ENCODE data around the gene EIF1AD.

The EIF1AD gene, protein sequence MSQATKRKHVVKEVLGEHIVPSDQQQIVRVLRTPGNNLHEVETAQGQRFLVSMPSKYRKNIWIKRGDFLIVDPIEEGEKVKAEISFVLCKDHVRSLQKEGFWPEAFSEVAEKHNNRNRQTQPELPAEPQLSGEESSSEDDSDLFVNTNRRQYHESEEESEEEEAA

DNA sequence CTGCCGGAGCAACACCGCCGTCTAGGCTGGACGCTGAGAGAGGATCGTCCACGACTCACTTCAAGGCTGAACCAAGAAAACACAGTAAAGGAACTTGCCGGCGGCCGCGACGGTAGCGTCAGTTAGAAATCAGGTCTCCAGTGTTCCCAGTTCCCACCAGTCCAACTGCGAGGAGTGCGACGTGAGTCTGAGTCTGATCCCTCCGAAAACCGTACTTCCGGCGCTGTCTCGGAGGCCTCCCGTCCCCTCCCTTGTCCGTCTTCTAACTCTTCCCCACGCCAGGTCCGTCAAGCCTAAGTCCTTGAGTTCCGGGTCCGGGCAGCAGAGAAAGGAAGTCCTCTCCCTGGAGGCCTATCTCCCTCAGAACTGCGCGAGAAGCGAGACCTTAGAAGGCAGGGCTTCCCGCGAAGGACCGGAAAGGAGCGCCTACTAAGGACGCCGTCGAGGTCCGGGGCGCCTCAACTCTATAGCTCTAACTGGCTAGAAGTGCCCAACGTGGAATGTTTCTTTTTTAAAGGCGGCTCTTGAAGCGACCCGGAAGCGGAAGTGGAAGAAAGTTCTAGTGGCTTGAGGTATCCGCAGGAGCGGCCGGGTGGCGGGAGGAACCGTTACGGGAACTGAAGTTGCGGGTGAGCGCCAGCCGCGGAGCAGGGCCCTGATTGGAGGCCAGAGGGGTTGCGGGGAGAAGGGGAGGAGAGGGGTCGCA, at the start of gene EIF1AD, which contains the start of gene BANF1:
EIF1AD (minus strand) TSS at position 216 of the 706 bp plus-strand sequence. CDS start 1,768 bp downstream, outside the sequence.
BANF1 (plus strand) TSS at position 562 of the 706 bp plus-strand sequence. CDS start 748 bp downstream, outside the sequence.
- no peak for TF ChIP-seq CTCF (IDR thresholded peaks at IDR 0.05; ENCODE audit: insufficient read depth, low read depth, low read length, missing control alignments)
- H3K4me3 ChIP-seq (ENCODE audit: low read depth, low read length), result peak within 1 kb of the TSS; percentile 88
- DNase-seq (ENCODE audit: low read depth), result peak; percentile 99

DNA sequence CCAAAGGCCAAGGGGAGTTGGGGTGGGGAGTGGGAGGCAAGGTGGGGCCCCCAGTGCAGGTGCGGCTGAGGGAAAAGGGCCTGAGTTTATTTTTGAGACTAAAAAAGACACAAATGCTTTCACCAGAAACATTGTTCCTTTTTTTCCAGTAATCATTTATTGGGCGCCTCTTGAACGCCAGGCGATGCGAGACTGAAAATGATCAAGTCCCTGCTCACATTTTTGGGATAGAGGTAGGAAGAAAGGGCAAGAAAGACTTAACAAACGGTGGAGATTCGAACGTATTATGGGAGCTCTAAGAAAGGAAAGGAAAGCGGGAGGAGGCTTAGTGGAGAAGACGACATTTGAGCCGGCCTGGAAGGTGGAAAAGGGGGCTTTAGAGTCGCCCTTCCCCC, 49.4 kb upstream of the EIF1AD start:
- no peak for TF ChIP-seq CTCF (IDR thresholded peaks at IDR 0.05; ENCODE audit: insufficient read depth, low read depth, low read length, missing control alignments)
- H3K4me3 ChIP-seq (ENCODE audit: low read depth, low read length), result peak overlapping the region; percentile 54
- no peak for DNase-seq (ENCODE audit: low read depth)

DNA sequence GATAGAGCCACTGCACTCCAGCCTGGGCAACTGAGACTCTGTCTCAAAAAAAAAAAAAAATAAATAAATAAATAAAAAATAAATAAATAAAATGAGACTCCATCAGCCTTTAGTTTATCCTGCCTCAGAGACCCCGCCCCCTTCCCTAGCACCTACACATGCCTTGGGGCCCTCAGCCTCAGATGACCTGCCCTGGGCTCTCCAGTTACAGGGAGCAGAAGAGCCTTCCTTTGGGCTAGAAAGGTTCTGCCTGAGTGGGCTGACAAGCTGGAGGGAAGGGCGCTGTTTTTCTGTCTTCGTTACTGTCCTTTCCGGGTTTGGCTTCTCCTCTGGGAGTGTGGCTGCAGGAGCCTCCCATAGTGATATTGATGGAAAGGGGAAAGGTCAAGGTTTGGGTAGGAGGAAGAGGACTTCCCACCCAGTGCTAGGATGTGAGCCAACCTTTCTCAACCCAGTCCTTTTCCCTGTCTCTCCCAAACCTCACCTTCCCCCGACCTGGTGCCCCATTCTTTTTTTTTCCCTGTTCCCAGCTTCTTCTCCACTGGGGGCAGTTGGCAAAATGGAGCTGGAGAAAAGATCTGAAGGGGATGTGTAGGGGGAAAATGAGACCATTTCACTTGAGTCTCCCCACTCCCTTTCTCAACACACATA, 48.7 kb upstream of the EIF1AD start:
- no peak overlapping the region for H3K4me3 ChIP-seq (ENCODE audit: low read depth, low read length)
- DNase-seq (ENCODE audit: low read depth), result no peak
- no peak for TF ChIP-seq CTCF (IDR thresholded peaks at IDR 0.05; ENCODE audit: insufficient read depth, low read depth, low read length, missing control alignments)

DNA sequence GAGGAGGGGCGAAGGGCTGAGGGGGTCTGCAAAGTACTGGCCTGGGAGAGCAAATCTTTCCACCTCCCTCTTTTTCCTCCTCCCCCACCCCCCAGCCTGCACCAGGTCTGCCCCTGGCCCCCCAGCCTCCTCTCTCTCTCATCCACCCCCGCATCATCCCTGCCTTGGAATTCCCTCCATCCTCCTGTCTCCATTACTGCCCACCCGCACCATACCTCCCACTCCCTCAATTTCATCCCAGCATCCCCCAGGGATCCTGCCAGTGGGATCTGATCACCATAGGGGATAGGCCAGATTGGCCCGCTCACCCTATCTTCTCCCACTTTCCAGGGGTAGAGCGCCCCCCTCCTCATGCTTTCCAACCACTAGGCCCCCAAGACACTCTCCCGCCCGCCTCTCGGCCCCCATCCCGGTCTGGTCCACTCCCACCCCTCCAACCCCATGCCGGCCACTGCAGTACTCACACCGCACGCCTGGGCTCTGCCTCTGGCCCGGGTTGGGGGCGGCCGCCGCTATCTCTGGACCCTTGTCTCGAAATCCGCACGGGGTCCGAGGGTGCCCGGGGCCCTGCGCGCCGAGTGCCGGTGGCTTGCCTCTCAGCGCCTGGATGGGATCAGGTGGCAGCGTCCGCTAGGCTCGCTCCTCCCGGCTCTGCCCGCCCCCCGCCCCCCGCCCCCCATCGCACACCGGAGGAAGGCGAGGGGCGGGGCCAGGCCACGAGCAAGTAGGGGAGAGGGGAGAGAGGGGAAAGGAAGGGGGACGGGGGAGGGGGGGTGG, 46.8 kb upstream of the EIF1AD start, which contains the start of gene GAL3ST3:
GAL3ST3 (minus strand) TSS at position 615 of the 777 bp plus-strand sequence. CDS start 3,746 bp downstream, outside the sequence.
- DNase-seq (ENCODE audit: low read depth), result no peak
- no peak within 1 kb of the TSS for H3K4me3 ChIP-seq (ENCODE audit: low read depth, low read length)
- TF ChIP-seq CTCF (IDR thresholded peaks at IDR 0.05; ENCODE audit: insufficient read depth, low read depth, low read length, missing control alignments), result no peak

- DNase-seq (ENCODE audit: low read depth), result no peak
- TF ChIP-seq CTCF (IDR thresholded peaks at IDR 0.05; ENCODE audit: insufficient read depth, low read depth, low read length, missing control alignments), result no peak
- H3K4me3 ChIP-seq (ENCODE audit: low read depth, low read length), result no peak overlapping the region
Observed at GRCh38 chr11:66047541-66048365, 45.8 kb upstream of the EIF1AD start.

GRCh38 chr11:66046901-66047300, 44.9 kb upstream of the EIF1AD start:
- H3K4me3 ChIP-seq (ENCODE audit: low read depth, low read length), result no peak overlapping the region
- DNase-seq (ENCODE audit: low read depth), result no peak
- no peak for TF ChIP-seq CTCF (IDR thresholded peaks at IDR 0.05; ENCODE audit: insufficient read depth, low read depth, low read length, missing control alignments)
